Panc1 (cell line): ENCODE results near the gene GMNC. TPM values are rescaled to one million over a fixed set of nuclear protein-coding genes. Genes with fewer than 3 reads are reported as not detected.

Experiments
- ATAC-seq: fragments of 200-7000 bp; cut with Tn5 transposase; 2 replicates; pipeline ENCODE4 v1.9.1; 2020; ENCODE audit warnings: mild to moderate bottlenecking, moderate library complexity
- BruUV-seq: library from RNA; stranded (reverse); fragments of 400-500 nt; replicated peaks from 2 replicates; lab custom pipeline; 2021; lab: Mats Ljungman, UMichigan
- CTCF ChIA-PET: fragments of 300-600 bp; sonication (Branson Sonifier 250); formaldehyde crosslinking; loops from one replicate; lab custom pipeline; 2022; ENCODE audit warnings: antibody characterized with exemption; lab: Charles Lee
- POLR2A ChIA-PET: fragments of 300-600 bp; sonication (Branson Sonifier 250); formaldehyde crosslinking; loops from one replicate; lab custom pipeline; 2022; ENCODE audit warnings: antibody characterized with exemption; lab: Charles Lee
- DNase-seq: peaks from one replicate; pipeline ENCODE4 v3.0.0-alpha.2; 2010; ENCODE audit warnings: low read depth, low spot score
- H3K27ac ChIP-seq: 2 replicates; pipeline ENCODE4 v1.5.1; 2011; ENCODE audit warnings: mild to moderate bottlenecking, low read length, inconsistent platforms
- H3K27me3 ChIP-seq: fragments of 200-500 bp; sonication (Bioruptor generic); 2 replicates; pipeline ENCODE4 v1.6.0; 2014; ENCODE audit warnings: low read length, inconsistent platforms; ENCODE audit not compliant: control insufficient read depth, insufficient read depth
- H3K36me3 ChIP-seq: fragments of 200-500 bp; sonication (Bioruptor generic); 2 replicates; pipeline ENCODE4 v1.5.1; 2014; ENCODE audit warnings: inconsistent platforms, mild to moderate bottlenecking, low read length, moderate library complexity; ENCODE audit not compliant: control insufficient read depth, insufficient read depth
- H3K4me1 ChIP-seq: 2 replicates; pipeline ENCODE4 v1.5.1; 2011; ENCODE audit warnings: inconsistent platforms, mild to moderate bottlenecking, low read length, moderate library complexity; ENCODE audit not compliant: control insufficient read depth, insufficient read depth
- H3K4me3 ChIP-seq, 2 experiments: 2 replicates each; pipeline ENCODE4 v1.5.1; 2011 to 2012; ENCODE audit warnings: low read depth in 2 of 2, low read length in 2 of 2, mild to moderate bottlenecking in 2 of 2, inconsistent platforms in 1 of 2, moderate library complexity in 1 of 2
- H3K9me3 ChIP-seq: fragments of 200-500 bp; sonication (Bioruptor generic); 2 replicates; pipeline ENCODE4 v1.5.1; 2014; ENCODE audit warnings: low read depth, mild to moderate bottlenecking, inconsistent platforms, low read length, moderate library complexity; ENCODE audit not compliant: control insufficient read depth, insufficient read depth
- POLR2AphosphoS5 ChIP-seq: IDR thresholded peaks from 2 replicates; pipeline ENCODE4 v1.6.1; 2012; ENCODE audit warnings: mild to moderate bottlenecking, low read depth, low read length, moderate library complexity
- SIN3A ChIP-seq: IDR thresholded peaks from 2 replicates; pipeline ENCODE4 v1.6.1; 2012; ENCODE audit warnings: low read depth, mild to moderate bottlenecking, low read length, moderate library complexity, borderline replicate concordance; ENCODE audit not compliant: insufficient read depth
- TCF7L2 ChIP-seq: IDR thresholded peaks from 2 replicates; pipeline ENCODE4 v1.6.1; 2011; ENCODE audit warnings: mild to moderate bottlenecking, low read depth, low read length, inconsistent platforms
- in situ Hi-C: cut with HindIII; loops from 2 replicates; pipeline ENCODE4 v1.10.0; 2016; ENCODE audit warnings: low sequenced_read_pairs, low pct_unique_long_range_greater_than_20kb
- intact Hi-C: fragments of 100-400 bp; cut with micrococcal nuclease; formaldehyde crosslinking; loops from one replicate; pipeline ENCODE4 v1.10.0; 2022; ENCODE audit not compliant: unreplicated experiment
- total RNA-seq: library from RNA; stranded (reverse); gene quantifications from one replicate; pipeline ENCODE4 v1.2.1, GENCODE V29; 2021; ENCODE audit not compliant: unreplicated experiment
- TF ChIP-seq, protein P1 (sequence below): fragments of 450-650 bp; IDR thresholded peaks from 2 replicates; pipeline ENCODE4 v1.5.1; 2017; ENCODE audit warnings: mild to moderate bottlenecking
- TF ChIP-seq, protein P2 (sequence below), 2 experiments: IDR thresholded peaks; 2 replicates each; pipeline ENCODE4 v1.6.1; 2011 to 2012; ENCODE audit warnings: low read depth in 2 of 2, control low read depth in 1 of 2, low read length in 1 of 2, mild to moderate bottlenecking in 1 of 2, moderate library complexity in 1 of 2; ENCODE audit not compliant: insufficient read depth in 1 of 2

GMNC gene
- total RNA-seq, 1 experiment from 2014 or later: not detected

DNA sequence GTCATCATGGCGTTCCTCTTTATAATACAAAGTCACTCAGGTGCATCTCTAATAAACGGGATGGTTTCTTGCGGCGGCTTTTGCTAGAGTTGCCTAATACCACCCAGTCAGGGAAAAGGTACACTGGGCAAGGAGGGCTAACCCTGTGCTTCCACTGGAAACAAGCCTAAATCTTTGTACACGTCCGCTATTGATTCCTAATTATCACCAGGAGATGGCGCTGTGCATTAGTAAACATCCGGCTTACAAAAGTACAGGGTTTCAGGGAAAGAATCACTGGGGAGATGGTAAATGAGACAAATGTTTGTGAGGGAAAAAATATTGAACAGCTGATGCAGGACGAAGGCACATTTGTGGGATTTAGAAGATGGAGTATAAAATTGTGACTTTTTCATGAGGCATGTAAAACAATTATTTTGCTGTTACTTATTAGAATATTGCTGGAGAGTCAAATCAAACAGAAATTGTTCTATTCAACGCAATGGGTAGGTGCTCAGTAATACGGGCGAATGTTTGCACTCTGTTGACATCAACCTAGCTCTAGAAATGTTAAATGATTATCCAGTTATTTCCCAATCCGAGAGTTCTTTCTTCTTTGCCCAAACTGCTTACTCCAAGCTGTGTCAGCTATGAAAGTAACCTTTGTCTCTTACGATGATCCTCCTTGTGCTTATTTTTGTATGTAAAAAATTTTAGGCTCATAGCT lies 50.6 kb downstream of the GMNC start:
- ChIA-PET CTCF (interaction anchor here (1.3 kb wide), 1 partner anchor 62 kb away, joined by 3 read pairs; no protein-coding TSS in a partner anchor), POLR2A (no interaction called here)
- no peaks in the 10 kb centered on the region for H3K27me3 ChIP-seq
- peaks cover 4% of the 10 kb centered on the region; the same call in 1 of the 2 replicates for H3K4me1 ChIP-seq
- no TSS peak for BruUV-seq
- in situ Hi-C loops (no loop called here), intact Hi-C loops (loop anchor here (1.0 kb wide), 2 partner anchors 236 to 239 kb away; no protein-coding TSS in a partner anchor)
- H3K9me3 ChIP-seq: no peaks in the 10 kb centered on the region
- peak overlapping the region; percentile 23 to 36 for H3K4me3 ChIP-seq
- no peaks in the 10 kb centered on the region for H3K36me3 ChIP-seq
- TF ChIP-seq SIN3A: no peak
- TF ChIP-seq, protein P1, sequence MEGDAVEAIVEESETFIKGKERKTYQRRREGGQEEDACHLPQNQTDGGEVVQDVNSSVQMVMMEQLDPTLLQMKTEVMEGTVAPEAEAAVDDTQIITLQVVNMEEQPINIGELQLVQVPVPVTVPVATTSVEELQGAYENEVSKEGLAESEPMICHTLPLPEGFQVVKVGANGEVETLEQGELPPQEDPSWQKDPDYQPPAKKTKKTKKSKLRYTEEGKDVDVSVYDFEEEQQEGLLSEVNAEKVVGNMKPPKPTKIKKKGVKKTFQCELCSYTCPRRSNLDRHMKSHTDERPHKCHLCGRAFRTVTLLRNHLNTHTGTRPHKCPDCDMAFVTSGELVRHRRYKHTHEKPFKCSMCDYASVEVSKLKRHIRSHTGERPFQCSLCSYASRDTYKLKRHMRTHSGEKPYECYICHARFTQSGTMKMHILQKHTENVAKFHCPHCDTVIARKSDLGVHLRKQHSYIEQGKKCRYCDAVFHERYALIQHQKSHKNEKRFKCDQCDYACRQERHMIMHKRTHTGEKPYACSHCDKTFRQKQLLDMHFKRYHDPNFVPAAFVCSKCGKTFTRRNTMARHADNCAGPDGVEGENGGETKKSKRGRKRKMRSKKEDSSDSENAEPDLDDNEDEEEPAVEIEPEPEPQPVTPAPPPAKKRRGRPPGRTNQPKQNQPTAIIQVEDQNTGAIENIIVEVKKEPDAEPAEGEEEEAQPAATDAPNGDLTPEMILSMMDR: peak; percentile 86
- ATAC-seq (peak; percentile 89), DNase-seq (peak; percentile 56)
- H3K27ac ChIP-seq: no peak overlapping the region

DNA sequence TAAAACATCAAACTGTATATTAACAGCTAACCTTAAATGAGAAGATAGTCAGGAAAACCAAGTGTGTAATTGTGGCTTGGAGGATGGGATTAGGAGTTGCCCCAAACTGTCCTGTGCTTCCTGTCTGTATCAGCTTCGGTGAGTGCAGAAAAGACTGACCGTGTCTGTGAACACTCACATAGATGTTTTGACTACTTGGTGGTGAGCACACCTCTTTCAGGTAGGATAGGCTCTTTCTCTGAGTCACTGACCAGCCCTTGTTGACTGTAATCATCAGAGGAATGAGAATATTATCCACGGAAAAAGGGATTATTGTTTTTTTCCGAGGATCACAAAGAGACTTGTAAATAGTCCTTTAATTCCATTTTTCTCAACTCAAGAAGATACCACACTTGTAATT lies 51.5 kb downstream of the GMNC start:
- DNase-seq (no peak), ATAC-seq (no peak)
- CTCF ChIA-PET: no interaction called here
- no peak overlapping the region for H3K27ac ChIP-seq
- H3K4me3 ChIP-seq: no peak overlapping the region
- H3K27me3 ChIP-seq: no peaks in the 10 kb centered on the region
- no peaks in the 10 kb centered on the region for H3K36me3 ChIP-seq
- TF ChIP-seq TCF7L2 (no peak), SIN3A (no peak), POLR2AphosphoS5 (no peak)
- TF ChIP-seq, protein P1: no peak
- TF ChIP-seq, protein P2, sequence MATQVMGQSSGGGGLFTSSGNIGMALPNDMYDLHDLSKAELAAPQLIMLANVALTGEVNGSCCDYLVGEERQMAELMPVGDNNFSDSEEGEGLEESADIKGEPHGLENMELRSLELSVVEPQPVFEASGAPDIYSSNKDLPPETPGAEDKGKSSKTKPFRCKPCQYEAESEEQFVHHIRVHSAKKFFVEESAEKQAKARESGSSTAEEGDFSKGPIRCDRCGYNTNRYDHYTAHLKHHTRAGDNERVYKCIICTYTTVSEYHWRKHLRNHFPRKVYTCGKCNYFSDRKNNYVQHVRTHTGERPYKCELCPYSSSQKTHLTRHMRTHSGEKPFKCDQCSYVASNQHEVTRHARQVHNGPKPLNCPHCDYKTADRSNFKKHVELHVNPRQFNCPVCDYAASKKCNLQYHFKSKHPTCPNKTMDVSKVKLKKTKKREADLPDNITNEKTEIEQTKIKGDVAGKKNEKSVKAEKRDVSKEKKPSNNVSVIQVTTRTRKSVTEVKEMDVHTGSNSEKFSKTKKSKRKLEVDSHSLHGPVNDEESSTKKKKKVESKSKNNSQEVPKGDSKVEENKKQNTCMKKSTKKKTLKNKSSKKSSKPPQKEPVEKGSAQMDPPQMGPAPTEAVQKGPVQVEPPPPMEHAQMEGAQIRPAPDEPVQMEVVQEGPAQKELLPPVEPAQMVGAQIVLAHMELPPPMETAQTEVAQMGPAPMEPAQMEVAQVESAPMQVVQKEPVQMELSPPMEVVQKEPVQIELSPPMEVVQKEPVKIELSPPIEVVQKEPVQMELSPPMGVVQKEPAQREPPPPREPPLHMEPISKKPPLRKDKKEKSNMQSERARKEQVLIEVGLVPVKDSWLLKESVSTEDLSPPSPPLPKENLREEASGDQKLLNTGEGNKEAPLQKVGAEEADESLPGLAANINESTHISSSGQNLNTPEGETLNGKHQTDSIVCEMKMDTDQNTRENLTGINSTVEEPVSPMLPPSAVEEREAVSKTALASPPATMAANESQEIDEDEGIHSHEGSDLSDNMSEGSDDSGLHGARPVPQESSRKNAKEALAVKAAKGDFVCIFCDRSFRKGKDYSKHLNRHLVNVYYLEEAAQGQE (IDR thresholded peaks at IDR 0.05; ENCODE audit: insufficient read depth in 1 of 2, low read depth in 2 of 2, low read length in 1 of 2): no peak
- intact Hi-C loops (loop anchor here (1.0 kb wide), 1 partner anchor 240 kb away; no protein-coding TSS in a partner anchor), in situ Hi-C loops (no loop called here)
- POLR2A ChIA-PET: no interaction called here
- H3K9me3 ChIP-seq: no peaks in the 10 kb centered on the region
- BruUV-seq: no TSS peak
- peaks cover 4% of the 10 kb centered on the region; the same call in 1 of the 2 replicates for H3K4me1 ChIP-seq
